B cell (primary cell): ENCODE results near the gene TTC9. TPM values are rescaled to one million over a fixed set of nuclear protein-coding genes. Genes with fewer than 3 reads are reported as not detected.

Source experiments
- ATAC-seq: fragments of 200-7000 bp; cut with Tn5 transposase; one replicate; pipeline ENCODE4 v1.10.0; 2021; ENCODE audit warnings: low read depth, mild to moderate bottlenecking, moderate number of reproducible peaks, moderate library complexity
- CTCF ChIA-PET: fragments of 350-600 bp; sonication (Branson Sonifier 250); formaldehyde crosslinking; loops from one replicate; lab custom pipeline; 2021; ENCODE audit warnings: antibody characterized with exemption, inconsistent platforms; lab: Charles Lee
- POLR2A ChIA-PET: fragments of 350-600 bp; sonication (Branson Sonifier 250); formaldehyde crosslinking; loops from one replicate; lab custom pipeline; 2021; ENCODE audit warnings: antibody characterized with exemption; lab: Charles Lee
- DNase-seq: peaks from one replicate; pipeline ENCODE4 v3.0.0; 2013
- H2AFZ ChIP-seq: 2 replicates; pipeline ENCODE4 v1.6.1; 2012; ENCODE audit warnings: mild to moderate bottlenecking, low read depth, low read length; ENCODE audit not compliant: insufficient read depth, poor library complexity, severe bottlenecking
- H3K27ac ChIP-seq, 2 donors: 1 replicate in 1 of 2; 2 replicates in 1 of 2; pipeline ENCODE4 v1.5.1; 2012 to 2013; ENCODE audit warnings: low read length in 2 of 2, mild to moderate bottlenecking in 2 of 2, moderate library complexity in 1 of 2
- H3K27me3 ChIP-seq, 4 experiments: fragments of 200-600 bp in 1 of 4; sonication (generic) in 1 of 4; replicated peaks in 1 of 4; 1 replicate in 2 of 4; 2 replicates in 2 of 4; pipeline versions ENCODE4 v1.6.1 to v1.7.0; 2013 to 2016; ENCODE audit warnings: low read length in 3 of 4, mild to moderate bottlenecking in 2 of 4, mixed read lengths in 1 of 4, moderate library complexity in 1 of 4; ENCODE audit not compliant: insufficient read depth in 4 of 4, control insufficient read depth in 3 of 4; ENCODE audit errors: control extremely low read depth in 1 of 4
- H3K36me3 ChIP-seq, 2 experiments: replicated peaks in 1 of 2; 1 replicate in 1 of 2; 2 replicates in 1 of 2; pipeline versions ENCODE4 v1.6.1 to v1.7.1; 2013; ENCODE audit warnings: low read length in 1 of 2; ENCODE audit not compliant: insufficient read depth in 2 of 2, control insufficient read depth in 1 of 2; ENCODE audit errors: control extremely low read depth in 1 of 2, extremely low read depth in 1 of 2
- H3K4me1 ChIP-seq, 2 donors: fragments of 200-600 bp in 1 of 2; sonication (generic) in 1 of 2; 1 replicate in 1 of 2; 2 replicates in 1 of 2; pipeline versions ENCODE4 v1.5.1 to v1.6.1; 2013 to 2017; ENCODE audit warnings: low read length in 2 of 2; ENCODE audit not compliant: control insufficient read depth in 2 of 2, insufficient read depth in 2 of 2
- H3K4me2 ChIP-seq: replicated peaks from 2 replicates; pipeline ENCODE3; 2012; ENCODE audit warnings: mild to moderate bottlenecking, low read depth, low read length; ENCODE audit not compliant: poor library complexity, severe bottlenecking
- H3K4me3 ChIP-seq, 5 experiments: fragments of 200-600 bp in 1 of 5; sonication (generic) in 1 of 5; 1 replicate in 3 of 5; 2 replicates in 2 of 5; pipeline versions ENCODE4 v1.5.1 to v1.7.0; 2011 to 2016; ENCODE audit warnings: low read length in 4 of 5, mild to moderate bottlenecking in 4 of 5, low read depth in 2 of 5, control low read depth in 1 of 5, moderate library complexity in 1 of 5; ENCODE audit not compliant: insufficient read depth in 1 of 5; ENCODE audit errors: control extremely low read depth in 1 of 5, extremely low read depth in 1 of 5
- H3K79me2 ChIP-seq: fragments of 200-600 bp; sonication (generic); one replicate; pipeline ENCODE4 v1.6.0; 2016; ENCODE audit warnings: low read length; ENCODE audit not compliant: control insufficient read depth, insufficient read depth
- H3K9ac ChIP-seq: fragments of 200-600 bp; sonication (generic); 2 replicates; pipeline ENCODE4 v1.6.1; 2017; ENCODE audit warnings: mild to moderate bottlenecking, low read length, moderate library complexity
- H3K9me3 ChIP-seq, 3 donors: one replicate each; pipeline versions ENCODE4 v1.6.1 to v1.7.1; 2013; ENCODE audit warnings: low read length in 2 of 3; ENCODE audit not compliant: control insufficient read depth in 2 of 3, insufficient read depth in 1 of 3; ENCODE audit errors: control extremely low read depth in 1 of 3
- H4K20me1 ChIP-seq: 2 replicates; pipeline ENCODE4 v1.6.0; 2012; ENCODE audit warnings: mild to moderate bottlenecking, low read length; ENCODE audit not compliant: insufficient read depth, control insufficient read depth, poor library complexity, severe bottlenecking
- H3K27ac Mint-ChIP-seq: one replicate; pipeline ENCODE4 v1.8.0; 2021; ENCODE audit warnings: mixed read lengths
- H3K27me3 Mint-ChIP-seq: one replicate; pipeline ENCODE4 v1.8.0; 2021; ENCODE audit warnings: mixed read lengths
- H3K4me1 Mint-ChIP-seq: one replicate; pipeline ENCODE4 v1.8.0; 2021; ENCODE audit warnings: mixed read lengths
- H3K4me3 Mint-ChIP-seq: one replicate; pipeline ENCODE4 v1.8.0; 2021; ENCODE audit warnings: mixed read lengths
- H3K9me3 Mint-ChIP-seq: one replicate; pipeline ENCODE4 v1.8.0; 2022; ENCODE audit warnings: mixed read lengths; ENCODE audit not compliant: insufficient read depth
- EZH2 ChIP-seq: IDR thresholded peaks from 2 replicates; pipeline ENCODE4 v1.6.1; 2012; ENCODE audit warnings: borderline replicate concordance, low read depth, mild to moderate bottlenecking, moderate library complexity, low read length; ENCODE audit not compliant: insufficient read depth, poor library complexity, severe bottlenecking
- WGBS: methylation state at CpG from one replicate; pipeline ENCODE4 v1.1.5; 2013; ENCODE audit warnings: missing lambda C conversion rate; ENCODE audit not compliant: insufficient coverage; 5-methylcytosine and 5-hydroxymethylcytosine counted together
- intact Hi-C: fragments of 100-400 bp; cut with micrococcal nuclease; formaldehyde crosslinking; loops from one replicate; pipeline ENCODE4 v1.10.0; 2022
- polyA plus RNA-seq: library from polyadenylated mRNA; depleted of rRNA; stranded (reverse); fragments of >200 nt; gene quantifications from 2 replicates; pipeline ENCODE4 v1.2.3, GENCODE V29; 2012
- total RNA-seq, 2 donors: library from RNA; stranded (reverse); fragments of 120-200 nt in 1 of 2; gene quantifications; 1 replicate in 1 of 2; 2 replicates in 1 of 2; pipeline versions ENCODE4 v1.2.3 to v1.2.4, GENCODE V29; 2013 to 2022
- TF ChIP-seq, protein P1 (sequence below): fragments of 200-600 bp; IDR thresholded peaks from one replicate; pipeline ENCODE4 v1.8.0; 2022; ENCODE audit warnings: antibody characterized with exemption, mild to moderate bottlenecking

Gene TTC9
- total and polyA plus RNA-seq, 2 donors (not counting 1 experiment from before 2014, with no cell fraction given), result 15.3 to 16.3 TPM

DNA sequence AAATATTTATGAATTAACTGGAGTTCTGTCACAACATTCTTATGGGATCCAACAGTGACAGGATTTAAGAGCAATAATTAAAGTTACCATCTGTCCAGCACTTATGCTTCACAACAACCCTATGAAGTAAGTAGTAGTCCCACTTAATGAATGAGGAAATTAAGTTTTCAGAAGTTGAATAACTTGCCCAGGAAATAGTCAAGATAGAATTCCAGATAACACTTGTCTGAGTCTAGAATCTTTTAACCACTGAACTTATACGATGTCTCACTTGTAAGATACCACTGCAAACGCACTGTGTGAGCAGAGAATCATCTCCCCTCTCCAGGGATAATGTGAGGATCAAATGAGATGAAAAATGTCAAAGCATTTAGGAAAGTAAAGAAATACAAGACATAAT, 3.3 kb upstream of the TTC9 start:
- ATAC-seq (no peak), DNase-seq (no peak)
- Mint-ChIP-seq H3K4me3 (no peak overlapping the region), H3K9me3 (peaks cover 4% of the 10 kb centered on the region), H3K4me1 (peaks cover 52% of the 10 kb centered on the region), H3K27ac (peak overlapping the region; percentile 53), H3K27me3 (no peaks in the 10 kb centered on the region)
- intact Hi-C loops, result no loop called here
- Histone ChIP-seq H3K9ac (no peak overlapping the region), H4K20me1 (no peaks in the 10 kb centered on the region), H3K9me3 (peaks cover 5 to 15% (median 7%) of the 10 kb centered on the region in 3 donors), H3K27me3 (no peaks in the 10 kb centered on the region), H2AFZ (no peak overlapping the region), H3K27ac (peak overlapping the region in 1 of 2 donors; percentile 30), H3K79me2 (peaks cover 52% of the 10 kb centered on the region), H3K4me2 (no peak overlapping the region), H3K4me1 (peaks cover 37 to 39% of the 10 kb centered on the region in 2 donors), H3K36me3 (peaks cover 0 to 8% of the 10 kb centered on the region in 2 experiments), H3K4me3 (no peak overlapping the region)
- CTCF ChIA-PET, result interaction anchor here (0.8 kb wide), 1 partner anchor 11 kb away, joined by 3 read pairs; no protein-coding TSS in a partner anchor
- no peak for TF ChIP-seq EZH2
- WGBS, result no CpG with 5 or more reads among the region's 2 CpGs
- POLR2A ChIA-PET, result no interaction called here

DNA sequence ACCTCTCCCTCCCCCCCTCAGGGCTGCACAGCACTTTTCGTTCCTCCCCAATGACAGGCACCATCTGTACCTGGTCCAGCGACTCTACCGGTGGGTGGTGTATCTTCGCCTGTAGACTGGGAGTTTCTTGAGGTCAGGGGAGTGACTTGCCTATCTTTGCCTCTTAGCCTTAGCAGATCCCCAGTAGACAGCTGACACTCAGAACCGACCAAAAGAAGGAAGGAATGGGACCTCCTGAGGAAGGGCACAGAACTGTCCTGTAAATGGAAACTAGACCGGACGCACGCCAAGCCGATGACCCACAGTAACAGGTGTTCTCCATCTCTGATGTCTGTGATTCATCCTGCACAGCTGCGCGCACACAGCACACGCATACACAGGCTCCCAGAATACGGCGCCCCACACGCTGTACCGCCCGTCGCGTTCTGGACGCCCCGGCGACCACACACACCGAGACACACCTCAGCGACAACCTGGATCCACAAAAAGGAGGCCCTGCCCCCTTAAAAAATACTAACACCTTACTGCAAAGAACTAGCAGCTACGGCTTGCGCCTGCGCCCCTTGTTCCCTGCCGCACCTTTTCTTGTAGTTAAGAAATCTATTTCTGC, 673 bp upstream of the TTC9 start:
- H2AFZ ChIP-seq, result peak overlapping the region; percentile 74
- H3K27ac Mint-ChIP-seq, result peak overlapping the region; percentile 99
- H3K27ac ChIP-seq, result peak overlapping the region; percentile 53 to 57
- WGBS, result 0% methylated on average over 26 of the region's 28 CpGs
- DNase-seq (peak; percentile 77), ATAC-seq (peak; percentile 60)
- H3K4me1 Mint-ChIP-seq, result peaks cover 70% of the 10 kb centered on the region
- peaks cover 10% of the 10 kb centered on the region for H4K20me1 ChIP-seq
- peak overlapping the region; percentile 93 for H3K4me2 ChIP-seq
- H3K4me3 ChIP-seq, result peak overlapping the region; percentile 43 to 89 (median 85)
- intact Hi-C loops, result loop anchor here (1.0 to 5.0 kb wide), 6 partner anchors 14 to 176 kb away; partner anchors contain the start of gene MED6
- H3K27me3 ChIP-seq, result no peaks in the 10 kb centered on the region
- H3K9ac ChIP-seq, result peak overlapping the region; percentile 90
- POLR2A ChIA-PET, result interaction anchor here (0.6 to 2.8 kb wide), 18 partner anchors 9 to 1487 kb away, joined by 3 to 48 read pairs (median 4); partner anchors contain the start of genes COX16, MAP3K9 and MED6
- H3K79me2 ChIP-seq, result peaks cover 74% of the 10 kb centered on the region
- peak overlapping the region; percentile 100 for H3K4me3 Mint-ChIP-seq
- peaks cover 0 to under 1% of the 10 kb centered on the region in 2 experiments for H3K36me3 ChIP-seq
- H3K9me3 ChIP-seq, result peaks cover 0 to 6% (median 2%) of the 10 kb centered on the region in 3 donors
- peaks cover 55 to 59% of the 10 kb centered on the region in 2 donors for H3K4me1 ChIP-seq
- peaks cover 3% of the 10 kb centered on the region for H3K9me3 Mint-ChIP-seq
- TF ChIP-seq, protein P1, sequence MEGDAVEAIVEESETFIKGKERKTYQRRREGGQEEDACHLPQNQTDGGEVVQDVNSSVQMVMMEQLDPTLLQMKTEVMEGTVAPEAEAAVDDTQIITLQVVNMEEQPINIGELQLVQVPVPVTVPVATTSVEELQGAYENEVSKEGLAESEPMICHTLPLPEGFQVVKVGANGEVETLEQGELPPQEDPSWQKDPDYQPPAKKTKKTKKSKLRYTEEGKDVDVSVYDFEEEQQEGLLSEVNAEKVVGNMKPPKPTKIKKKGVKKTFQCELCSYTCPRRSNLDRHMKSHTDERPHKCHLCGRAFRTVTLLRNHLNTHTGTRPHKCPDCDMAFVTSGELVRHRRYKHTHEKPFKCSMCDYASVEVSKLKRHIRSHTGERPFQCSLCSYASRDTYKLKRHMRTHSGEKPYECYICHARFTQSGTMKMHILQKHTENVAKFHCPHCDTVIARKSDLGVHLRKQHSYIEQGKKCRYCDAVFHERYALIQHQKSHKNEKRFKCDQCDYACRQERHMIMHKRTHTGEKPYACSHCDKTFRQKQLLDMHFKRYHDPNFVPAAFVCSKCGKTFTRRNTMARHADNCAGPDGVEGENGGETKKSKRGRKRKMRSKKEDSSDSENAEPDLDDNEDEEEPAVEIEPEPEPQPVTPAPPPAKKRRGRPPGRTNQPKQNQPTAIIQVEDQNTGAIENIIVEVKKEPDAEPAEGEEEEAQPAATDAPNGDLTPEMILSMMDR, result no peak
- no peak for TF ChIP-seq EZH2
- CTCF ChIA-PET, result interaction anchor here (0.8 to 4.2 kb wide), 9 partner anchors 16 to 314 kb away, joined by 3 to 64 read pairs (median 4); no protein-coding TSS in a partner anchor
- H3K27me3 Mint-ChIP-seq, result no peaks in the 10 kb centered on the region
